Glutamatergic neuron (in vitro differentiated cells): Measurements from ENCODE around the gene COL6A2. TPM values are rescaled to one million over a fixed set of nuclear protein-coding genes. Genes with fewer than 3 reads are reported as not detected.

Source experiments
- DNase-seq: peaks from one replicate; pipeline ENCODE4 v3.0.0; 2022
- H3K27ac Mint-ChIP-seq: one replicate; pipeline ENCODE4 v1.8.0; 2020; ENCODE audit warnings: mild to moderate bottlenecking, mixed read lengths, inconsistent platforms; ENCODE audit not compliant: unreplicated experiment
- H3K27me3 Mint-ChIP-seq: one replicate; pipeline ENCODE4 v1.8.0; 2020; ENCODE audit warnings: mild to moderate bottlenecking, moderate library complexity, mixed read lengths, inconsistent platforms; ENCODE audit not compliant: unreplicated experiment
- H3K36me3 Mint-ChIP-seq: one replicate; pipeline ENCODE4 v1.8.0; 2020; ENCODE audit warnings: mild to moderate bottlenecking, mixed read lengths, inconsistent platforms; ENCODE audit not compliant: unreplicated experiment
- H3K4me1 Mint-ChIP-seq: one replicate; pipeline ENCODE4 v1.8.0; 2020; ENCODE audit warnings: mild to moderate bottlenecking, low read depth, mixed read lengths, inconsistent platforms; ENCODE audit not compliant: unreplicated experiment
- H3K4me3 Mint-ChIP-seq: one replicate; pipeline ENCODE4 v1.8.0; 2020; ENCODE audit warnings: mild to moderate bottlenecking, mixed read lengths, inconsistent platforms; ENCODE audit not compliant: unreplicated experiment
- H3K9me3 Mint-ChIP-seq: one replicate; pipeline ENCODE4 v1.8.0; 2020; ENCODE audit warnings: mild to moderate bottlenecking, moderate library complexity, mixed read lengths, inconsistent platforms; ENCODE audit not compliant: unreplicated experiment
- CTCF ChIP-seq: fragments of 200-600 bp; sonication (generic); IDR thresholded peaks from one replicate; pipeline ENCODE4 v1.5.0; 2021; ENCODE audit not compliant: partially characterized antibody, unreplicated experiment
- total RNA-seq: library from RNA; stranded (reverse); fragmentation: NEBNext Ultra II Directional; extraction: Animal tissue kit (Norgen Biotek cat#: 25700); gene quantifications from one replicate; pipeline ENCODE4 v1.2.1, GENCODE V29; 2021; ENCODE audit not compliant: unreplicated experiment

The COL6A2 gene
- total RNA-seq, 1 donor from 2014 or later, result 55.2 TPM

DNA sequence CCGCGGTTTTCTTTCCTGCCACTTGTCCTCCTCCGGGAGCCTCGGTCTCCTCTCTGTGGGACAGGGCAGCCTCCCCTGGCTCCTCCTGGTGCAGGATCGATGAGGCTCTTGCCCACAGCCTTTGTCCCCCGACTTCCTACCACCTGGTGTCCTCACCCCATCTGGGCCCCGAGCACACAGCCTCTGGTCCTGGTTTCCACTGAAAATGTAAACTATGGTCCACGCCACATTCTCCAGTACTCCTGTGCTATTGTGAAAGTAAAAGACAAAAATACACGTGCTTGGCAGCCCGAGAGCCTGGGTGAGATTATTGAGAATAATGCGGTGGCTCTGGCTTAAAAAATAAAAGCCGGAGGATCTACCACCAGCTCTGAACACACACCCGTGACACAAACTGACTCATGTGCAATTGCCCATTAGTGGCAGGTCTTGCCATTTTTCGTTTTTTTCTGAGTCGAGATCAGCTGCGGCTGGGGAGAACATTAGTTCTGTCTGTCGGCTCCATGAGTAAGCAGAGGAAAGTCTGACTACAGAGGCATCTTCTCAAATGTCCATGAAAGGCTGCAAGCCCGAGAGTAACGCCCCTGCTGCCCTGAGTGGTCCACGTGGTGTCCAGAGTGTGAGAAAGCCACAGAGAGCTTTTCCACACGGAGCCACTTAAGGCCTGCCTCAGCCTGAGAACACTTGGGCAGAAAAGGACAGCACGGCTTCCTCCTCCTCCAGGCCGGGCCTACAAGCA lies 5.7 kb upstream of the COL6A2 start:
- no peak for DNase-seq
- peaks cover 16% of the 10 kb centered on the region for H3K9me3 Mint-ChIP-seq
- TF ChIP-seq CTCF, result no peak
- no peak overlapping the region for H3K4me3 Mint-ChIP-seq
- peaks cover 15% of the 10 kb centered on the region for H3K27me3 Mint-ChIP-seq
- H3K36me3 Mint-ChIP-seq, result peaks cover 24% of the 10 kb centered on the region
- H3K27ac Mint-ChIP-seq, result no peak overlapping the region
- no peaks in the 10 kb centered on the region for H3K4me1 Mint-ChIP-seq

DNA sequence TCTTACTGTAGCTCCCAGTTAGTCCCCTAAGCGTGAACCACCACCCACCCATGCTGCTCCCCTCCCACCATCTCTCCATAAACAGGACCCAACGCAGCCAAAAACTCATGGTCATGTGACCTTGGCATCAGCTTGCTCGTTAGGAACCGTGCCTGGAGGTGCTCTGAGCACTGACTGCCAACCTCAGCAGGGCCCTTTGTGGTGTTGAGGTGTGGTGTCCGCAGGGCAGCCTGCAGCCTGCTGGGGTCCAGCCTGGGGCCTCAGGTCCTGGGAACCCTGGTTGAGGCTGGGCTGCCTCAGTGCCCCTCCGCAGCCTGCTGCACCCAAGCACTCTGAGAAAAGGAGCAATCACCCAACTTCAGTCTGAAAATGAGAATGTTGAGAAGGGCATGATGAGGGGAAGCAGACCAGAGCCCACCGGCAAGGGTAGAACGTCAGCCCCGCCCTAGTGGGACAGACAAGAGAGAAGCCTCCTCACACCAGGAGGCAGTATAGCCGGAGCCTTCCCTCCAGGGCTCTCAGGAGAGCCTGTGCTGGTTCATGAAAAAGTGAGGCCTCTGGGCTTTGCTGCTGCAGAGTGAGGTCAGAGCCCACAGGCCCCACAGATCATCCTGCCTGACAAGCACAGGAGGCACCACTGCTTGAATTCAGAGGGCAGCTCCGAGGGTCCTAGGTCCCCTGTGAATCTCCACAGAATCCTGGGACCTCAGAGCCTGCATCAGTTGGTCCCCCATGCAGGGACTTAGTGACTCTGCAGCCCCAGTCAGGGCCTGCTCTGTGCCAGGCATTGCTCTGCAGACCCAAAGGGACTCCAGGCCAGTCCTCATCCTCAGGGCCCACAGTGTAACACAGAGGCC lies 4.9 kb upstream of the COL6A2 start:
- Mint-ChIP-seq H3K27ac (no peak overlapping the region), H3K36me3 (peaks cover 24% of the 10 kb centered on the region), H3K27me3 (peaks cover 15% of the 10 kb centered on the region), H3K4me1 (no peaks in the 10 kb centered on the region), H3K9me3 (peaks cover 16% of the 10 kb centered on the region), H3K4me3 (no peak overlapping the region)
- TF ChIP-seq CTCF, result no peak
- DNase-seq, result no peak

DNA sequence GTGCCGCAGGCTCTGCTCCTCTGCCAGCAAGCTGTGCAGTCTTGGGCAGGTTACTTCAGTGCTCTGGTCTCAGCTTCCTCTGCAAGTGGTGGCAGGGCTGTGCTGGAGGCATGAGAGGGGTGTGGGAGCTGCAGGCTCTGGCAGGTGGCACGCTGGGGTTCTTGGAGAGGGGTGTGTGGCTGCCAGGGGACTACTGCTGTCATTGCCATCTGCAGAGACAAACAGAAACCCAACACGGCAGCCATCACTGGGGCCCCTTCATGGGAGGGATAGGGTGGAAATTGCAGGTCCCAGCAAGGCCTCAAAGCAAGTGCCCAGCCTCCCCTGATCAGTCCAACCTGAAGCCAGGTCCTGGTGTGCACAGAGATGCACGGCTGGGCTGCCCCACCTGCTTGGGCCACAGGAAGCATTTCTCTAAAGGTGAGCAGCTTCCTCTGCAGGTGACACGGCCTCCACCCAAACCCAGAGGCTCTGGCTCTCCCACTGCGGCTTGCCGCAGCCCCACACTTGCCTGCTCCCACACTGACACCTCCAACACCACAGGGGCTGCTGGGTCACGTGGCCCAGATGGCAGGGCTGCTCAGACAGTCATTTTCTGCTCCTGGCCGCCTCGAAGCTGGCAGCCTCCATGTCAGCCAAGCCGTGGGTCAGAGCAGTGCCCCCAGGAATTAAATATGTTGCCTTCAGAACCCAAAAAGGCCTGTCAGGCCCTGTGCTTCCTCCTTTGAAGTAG lies 4.1 kb upstream of the COL6A2 start:
- H3K27me3 Mint-ChIP-seq, result peaks cover 15% of the 10 kb centered on the region
- no peak for TF ChIP-seq CTCF
- no peaks in the 10 kb centered on the region for H3K4me1 Mint-ChIP-seq
- no peak overlapping the region for H3K4me3 Mint-ChIP-seq
- DNase-seq, result no peak
- H3K36me3 Mint-ChIP-seq, result peaks cover 19% of the 10 kb centered on the region
- no peak overlapping the region for H3K27ac Mint-ChIP-seq
- H3K9me3 Mint-ChIP-seq, result peaks cover 16% of the 10 kb centered on the region

DNA sequence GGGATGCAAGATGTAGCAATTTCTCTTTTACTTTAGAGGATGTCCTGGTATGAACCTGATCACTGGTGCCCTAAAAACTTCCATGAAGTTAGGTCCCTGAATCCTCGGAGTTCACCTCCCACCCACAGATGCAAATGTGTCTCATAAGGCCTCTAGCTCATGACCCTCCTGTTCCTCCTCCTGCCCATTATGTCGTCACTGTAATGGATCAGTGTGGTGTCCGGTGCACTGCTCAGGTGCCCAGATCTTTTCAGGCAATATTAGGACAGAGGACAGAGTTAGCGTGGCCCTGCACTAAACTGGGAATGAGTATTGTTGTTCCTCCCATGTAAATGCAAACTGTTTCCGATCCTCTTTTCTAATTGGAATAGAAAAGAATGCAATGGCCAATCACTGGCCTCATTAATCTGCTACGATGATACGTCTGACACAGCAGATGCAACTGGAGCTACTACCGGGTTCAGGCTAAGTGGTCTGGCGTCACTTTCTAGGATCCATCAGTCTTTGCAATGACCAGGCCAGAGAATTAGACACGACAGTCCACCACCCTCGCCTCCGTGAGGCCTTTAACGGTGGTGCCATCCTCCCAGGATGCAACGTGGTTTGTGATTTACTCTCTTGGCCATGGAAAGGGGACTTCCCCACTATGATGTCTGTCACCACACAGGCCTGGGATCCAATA lies 3.4 kb upstream of the COL6A2 start:
- H3K4me1 Mint-ChIP-seq, result no peaks in the 10 kb centered on the region
- peaks cover 17% of the 10 kb centered on the region for H3K27me3 Mint-ChIP-seq
- peaks cover 16% of the 10 kb centered on the region for H3K9me3 Mint-ChIP-seq
- DNase-seq, result no peak
- peaks cover 19% of the 10 kb centered on the region for H3K36me3 Mint-ChIP-seq
- H3K27ac Mint-ChIP-seq, result no peak overlapping the region
- TF ChIP-seq CTCF, result no peak
- H3K4me3 Mint-ChIP-seq, result no peak overlapping the region
